MM.1S (cell line): ENCODE measurements around the gene NINJ1.

Experiments
- DNase-seq: peaks from one replicate; pipeline ENCODE4 v3.0.0-alpha.2; 2015
- H2AFZ ChIP-seq: fragments of 300-600 bp; sonication (generic); 2 replicates; pipeline ENCODE4 v1.6.0; 2016; ENCODE audit warnings: antibody characterized with exemption, low read length
- H3F3A ChIP-seq: fragments of 300-600 bp; sonication (generic); 2 replicates; pipeline ENCODE4 v1.6.1; 2016; ENCODE audit warnings: mild to moderate bottlenecking, antibody characterized with exemption, low read length, moderate library complexity, mixed read lengths; ENCODE audit not compliant: insufficient read depth
- H3K27ac ChIP-seq: fragments of 300-600 bp; sonication (generic); 2 replicates; pipeline ENCODE4 v1.5.1; 2016; ENCODE audit warnings: mild to moderate bottlenecking, low read length
- H3K27me3 ChIP-seq: fragments of 300-600 bp; sonication (generic); replicated peaks from 2 replicates; pipeline ENCODE4 v1.6.0; 2016; ENCODE audit warnings: low read length; ENCODE audit not compliant: insufficient read depth
- H3K36me3 ChIP-seq: fragments of 300-600 bp; sonication (generic); replicated peaks from 2 replicates; pipeline ENCODE4 v1.6.1; 2016; ENCODE audit warnings: mild to moderate bottlenecking, low read length, mixed read lengths; ENCODE audit not compliant: insufficient read depth
- H3K4me1 ChIP-seq: fragments of 300-600 bp; sonication (generic); 2 replicates; pipeline ENCODE4 v1.6.1; 2016; ENCODE audit warnings: low read length, mixed read lengths
- H3K4me2 ChIP-seq: fragments of 300-600 bp; sonication (generic); 2 replicates; pipeline ENCODE4 v1.6.0; 2016; ENCODE audit warnings: low read depth, low read length
- H3K4me3 ChIP-seq: fragments of 300-600 bp; sonication (generic); 2 replicates; pipeline ENCODE4 v1.5.1; 2016; ENCODE audit warnings: low read length, mixed read lengths
- H3K79me2 ChIP-seq: fragments of 300-600 bp; sonication (generic); 2 replicates; pipeline ENCODE4 v1.6.1; 2016; ENCODE audit warnings: mixed run types, low read length, mixed read lengths
- H3K9ac ChIP-seq: fragments of 300-600 bp; sonication (generic); 2 replicates; pipeline ENCODE4 v1.6.1; 2016; ENCODE audit warnings: low read length, mixed read lengths
- H3K9me2 ChIP-seq: fragments of 300-600 bp; sonication (generic); replicated peaks from 2 replicates; pipeline ENCODE4 v1.6.1; 2016; ENCODE audit warnings: mild to moderate bottlenecking, low read length, mixed read lengths; ENCODE audit not compliant: insufficient read depth
- H3K9me3 ChIP-seq: fragments of 300-600 bp; sonication (generic); replicated peaks from 2 replicates; pipeline ENCODE4 v1.6.1; 2016; ENCODE audit warnings: mild to moderate bottlenecking, low read length, mixed read lengths; ENCODE audit not compliant: insufficient read depth
- H4K20me1 ChIP-seq: fragments of 300-600 bp; sonication (generic); 2 replicates; pipeline ENCODE4 v1.6.1; 2016; ENCODE audit warnings: mild to moderate bottlenecking, low read length, moderate library complexity, mixed read lengths; ENCODE audit not compliant: insufficient read depth
- CTCF ChIP-seq: fragments of 300-600 bp; sonication (generic); IDR thresholded peaks from 2 replicates; pipeline ENCODE4 v1.5.1; 2016; ENCODE audit warnings: antibody characterized with exemption, low read length, mixed read lengths
- EZH2 ChIP-seq: fragments of 300-600 bp; sonication (generic); optimal IDR thresholded peaks from 2 replicates; pipeline ENCODE3; 2017; ENCODE audit warnings: low read depth, mild to moderate bottlenecking, antibody characterized with exemption, low read length, mixed read lengths
- EZH2phosphoT487 ChIP-seq: fragments of 300-600 bp; sonication (generic); IDR thresholded peaks from 2 replicates; pipeline ENCODE4 v1.6.1; 2018; ENCODE audit warnings: antibody characterized with exemption, low read length

The NINJ1 gene

GRCh38 chr9:93114169-93114983 lies 19.7 kb downstream of the NINJ1 start:
- H3F3A ChIP-seq, result no peaks in the 10 kb centered on the region
- H3K4me2 ChIP-seq, result no peak overlapping the region
- H3K4me3 ChIP-seq, result no peak overlapping the region

GRCh38 chr9:93112864-93113389 lies 21.1 kb downstream of the NINJ1 start:
- TF ChIP-seq CTCF, result no peak
- no peak for TF ChIP-seq EZH2
- no peak for TF ChIP-seq EZH2phosphoT487
- H3K9ac ChIP-seq, result no peak overlapping the region
- no peak overlapping the region for H3K27ac ChIP-seq
- no peaks in the 10 kb centered on the region for H3K9me3 ChIP-seq
- H3K4me2 ChIP-seq, result no peak overlapping the region
- no peaks in the 10 kb centered on the region for H3K27me3 ChIP-seq
- no peaks in the 10 kb centered on the region for H3K9me2 ChIP-seq
- no peak overlapping the region for H2AFZ ChIP-seq
- no peaks in the 10 kb centered on the region for H3K36me3 ChIP-seq
- no peaks in the 10 kb centered on the region for H4K20me1 ChIP-seq
- H3K4me1 ChIP-seq, result peaks cover 6% of the 10 kb centered on the region
- no peaks in the 10 kb centered on the region for H3K79me2 ChIP-seq
- H3F3A ChIP-seq, result no peaks in the 10 kb centered on the region
- no peak overlapping the region for H3K4me3 ChIP-seq
- no peak for DNase-seq

More at GRCh38 chr9:93114169-93114983, 19.7 kb downstream of the NINJ1 start:
- Histone ChIP-seq H3K27ac (no peak overlapping the region), H3K79me2 (no peaks in the 10 kb centered on the region), H3K9ac (no peak overlapping the region), H3K9me3 (no peaks in the 10 kb centered on the region), H3K27me3 (no peaks in the 10 kb centered on the region), H4K20me1 (no peaks in the 10 kb centered on the region), H2AFZ (no peak overlapping the region), H3K4me1 (peaks cover 6% of the 10 kb centered on the region; the same call in 1 of the 2 replicates), H3K36me3 (no peaks in the 10 kb centered on the region), H3K9me2 (no peaks in the 10 kb centered on the region)
- DNase-seq, result no peak
- no peak for TF ChIP-seq CTCF
- no peak for TF ChIP-seq EZH2phosphoT487

DNA sequence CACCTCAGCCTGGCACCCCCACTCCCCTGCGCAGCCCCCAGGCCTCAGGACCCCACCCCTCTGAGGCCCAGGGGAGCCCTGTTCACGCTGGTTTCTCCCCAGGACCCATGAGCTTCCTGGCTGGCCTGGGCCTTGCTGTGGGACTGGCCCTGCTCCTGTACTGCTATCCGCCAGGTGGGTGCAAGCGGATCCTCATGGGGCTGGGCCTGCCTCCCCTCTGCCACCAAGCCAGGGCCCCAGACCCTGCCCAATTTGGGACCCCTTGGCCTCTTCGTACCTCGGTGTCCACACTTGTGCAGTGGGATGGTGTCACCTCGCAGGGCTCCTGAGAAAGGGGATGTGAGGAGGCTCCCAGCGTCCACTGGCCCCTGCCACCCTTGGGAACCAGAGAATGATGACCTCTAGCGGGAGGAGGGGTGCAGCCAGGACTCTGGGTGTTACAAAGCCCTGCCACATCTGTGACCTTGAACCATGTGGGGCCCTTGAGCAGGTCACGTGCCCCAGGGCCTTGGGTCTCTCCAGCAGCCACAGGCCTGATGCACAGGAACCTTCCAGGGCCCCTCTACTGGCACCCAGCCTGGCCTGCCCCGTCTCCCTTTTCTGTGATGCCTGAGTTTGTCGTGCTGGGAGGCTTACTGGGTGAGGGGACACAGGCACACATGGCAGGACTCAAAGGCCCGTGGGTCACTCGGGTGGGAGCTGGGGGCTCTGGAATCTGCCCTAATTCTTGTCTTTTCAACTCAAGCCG lies 21.8 kb downstream of the NINJ1 start:
- no peaks in the 10 kb centered on the region for H4K20me1 ChIP-seq
- H3K36me3 ChIP-seq, result no peaks in the 10 kb centered on the region
- H3K27me3 ChIP-seq, result no peaks in the 10 kb centered on the region
- no peak overlapping the region for H2AFZ ChIP-seq
- no peak overlapping the region for H3K9ac ChIP-seq
- no peaks in the 10 kb centered on the region for H3F3A ChIP-seq
- H3K9me3 ChIP-seq, result no peaks in the 10 kb centered on the region
- H3K79me2 ChIP-seq, result 0 out of 2 replicates have a peak, but pooled peaks cover 3% of the 10 kb centered on the region
- H3K4me2 ChIP-seq, result no peak overlapping the region
- H3K9me2 ChIP-seq, result no peaks in the 10 kb centered on the region
- no peak for DNase-seq
- H3K27ac ChIP-seq, result no peak overlapping the region
- peaks cover 6% of the 10 kb centered on the region for H3K4me1 ChIP-seq
- no peak for TF ChIP-seq CTCF
- no peak for TF ChIP-seq EZH2
- TF ChIP-seq EZH2phosphoT487, result no peak
- H3K4me3 ChIP-seq, result no peak overlapping the region
